ENCODE measurements around the gene TMCC3.

DNA sequence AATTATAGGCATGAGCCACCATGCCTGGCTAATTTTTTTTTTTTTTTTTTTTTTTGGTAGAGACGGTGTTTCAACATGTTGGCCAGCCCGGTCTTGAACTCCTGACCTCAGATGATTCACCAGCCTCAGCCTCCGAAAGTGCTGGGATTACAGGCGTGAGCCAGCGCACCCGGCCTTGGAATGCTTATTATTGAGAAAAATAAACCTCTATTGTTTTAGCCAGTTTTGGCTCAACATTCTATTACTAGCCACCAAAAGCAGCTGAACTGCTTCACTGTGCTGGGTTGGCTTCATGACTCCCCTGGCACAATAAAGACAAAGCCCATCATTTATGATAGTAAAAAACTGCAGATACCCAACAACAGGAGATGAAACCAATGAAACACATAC lies 97.2 kb downstream of the TMCC3 start:
- TF ChIP-seq, protein P1, sequence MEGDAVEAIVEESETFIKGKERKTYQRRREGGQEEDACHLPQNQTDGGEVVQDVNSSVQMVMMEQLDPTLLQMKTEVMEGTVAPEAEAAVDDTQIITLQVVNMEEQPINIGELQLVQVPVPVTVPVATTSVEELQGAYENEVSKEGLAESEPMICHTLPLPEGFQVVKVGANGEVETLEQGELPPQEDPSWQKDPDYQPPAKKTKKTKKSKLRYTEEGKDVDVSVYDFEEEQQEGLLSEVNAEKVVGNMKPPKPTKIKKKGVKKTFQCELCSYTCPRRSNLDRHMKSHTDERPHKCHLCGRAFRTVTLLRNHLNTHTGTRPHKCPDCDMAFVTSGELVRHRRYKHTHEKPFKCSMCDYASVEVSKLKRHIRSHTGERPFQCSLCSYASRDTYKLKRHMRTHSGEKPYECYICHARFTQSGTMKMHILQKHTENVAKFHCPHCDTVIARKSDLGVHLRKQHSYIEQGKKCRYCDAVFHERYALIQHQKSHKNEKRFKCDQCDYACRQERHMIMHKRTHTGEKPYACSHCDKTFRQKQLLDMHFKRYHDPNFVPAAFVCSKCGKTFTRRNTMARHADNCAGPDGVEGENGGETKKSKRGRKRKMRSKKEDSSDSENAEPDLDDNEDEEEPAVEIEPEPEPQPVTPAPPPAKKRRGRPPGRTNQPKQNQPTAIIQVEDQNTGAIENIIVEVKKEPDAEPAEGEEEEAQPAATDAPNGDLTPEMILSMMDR (conservative IDR thresholded peaks at IDR 0.05; ENCODE audit: low read depth, low read length) = no peak
- no peak for TF ChIP-seq EZH2 (IDR thresholded peaks at IDR 0.05; ENCODE audit: borderline replicate concordance, low read depth, low read length, poor library complexity, severe bottlenecking)
